HG03460 (cell line): ENCODE measurements around the gene RNFT2.

ENCODE experiments used
- ATAC-seq: cut with Tn5 transposase; IDR thresholded peaks from one replicate; pipeline ENCODE4 v1.9.1; 2021; ENCODE audit not compliant: unreplicated experiment

Gene RNFT2

DNA sequence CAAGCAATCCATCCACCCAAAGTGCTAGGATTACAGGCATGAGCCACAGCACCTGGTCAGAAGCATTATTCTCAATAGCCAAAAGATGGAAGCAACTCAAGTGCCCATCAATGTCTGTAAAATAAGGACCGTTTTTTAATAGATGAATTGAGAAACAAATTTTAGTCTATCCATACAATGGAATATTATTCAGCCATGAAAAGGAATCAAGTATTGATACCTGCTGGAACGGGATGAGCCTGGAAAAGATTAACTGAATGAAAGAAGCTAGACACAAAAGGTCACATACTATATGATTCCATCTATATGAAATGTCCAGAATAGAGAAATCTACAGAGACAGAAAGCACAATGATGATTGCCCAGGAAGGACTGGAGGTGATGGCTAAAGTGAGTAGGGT is 163.5 kb downstream of the RNFT2 start:
- ATAC-seq = no peak
